Stimulated activated CD4-positive, alpha-beta T cell treated with anti-CD3 and anti-CD28 coated beads, TNF-alpha, amount 100 ng/mL, for 4 hours (primary cell): ENCODE results near the gene RNF150.
"Not testable (repeated sequence)": the region's sequence is repeated elsewhere in the genome, so short reads cannot be mapped to it uniquely, and the experiment has no call there.

Source experiments
- DNase-seq, 3 experiments: peaks; one replicate each; pipeline ENCODE4 v3.0.0-alpha.2; 2020; ENCODE audit warnings: low read depth in 3 of 3

Gene RNF150

DNA sequence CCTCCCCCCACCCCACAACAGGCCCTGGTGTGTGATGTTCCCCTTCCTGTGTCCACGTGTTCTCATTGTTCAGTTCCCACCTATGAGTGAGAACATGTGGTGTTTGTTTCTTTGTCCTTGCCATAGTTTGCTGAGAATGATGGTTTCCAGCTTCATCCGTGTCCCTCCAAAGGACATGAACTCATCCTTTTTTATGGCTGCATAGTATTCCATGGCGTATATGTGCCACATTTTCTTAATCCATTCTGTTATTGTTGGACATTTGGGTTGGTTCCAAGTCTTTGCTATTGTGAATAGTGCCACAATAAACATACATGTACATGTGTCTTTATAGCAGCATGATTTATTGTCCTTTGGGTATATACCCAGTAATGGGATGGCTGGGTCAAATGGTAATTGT is 312.7 kb downstream of the RNF150 start:
- not testable (repeated sequence) for DNase-seq

- no peak for DNase-seq
These were observed 313.7 kb downstream of the RNF150 start for GRCh38 chr4:140819610-140820009.

DNA sequence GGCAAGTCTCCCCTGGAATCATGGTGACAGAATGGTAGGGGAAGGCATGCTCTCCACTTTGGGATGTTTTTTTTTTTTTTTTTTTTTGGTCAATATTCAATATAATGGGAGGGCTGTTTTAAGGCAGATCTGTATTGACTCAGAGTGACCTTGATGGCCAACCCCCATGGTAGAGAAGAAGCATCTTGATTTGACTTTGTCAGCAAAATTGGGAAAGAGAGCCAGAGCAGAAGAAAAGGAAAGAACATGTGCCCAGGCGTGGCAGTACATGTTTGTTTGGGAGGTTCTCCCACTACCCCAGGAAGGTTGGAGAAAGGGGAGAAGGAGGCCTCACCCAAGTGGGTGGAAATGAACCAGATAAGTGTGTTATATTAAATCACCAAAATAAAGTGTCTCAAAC is 314.8 kb downstream of the RNF150 start:
- no peak for DNase-seq

DNA sequence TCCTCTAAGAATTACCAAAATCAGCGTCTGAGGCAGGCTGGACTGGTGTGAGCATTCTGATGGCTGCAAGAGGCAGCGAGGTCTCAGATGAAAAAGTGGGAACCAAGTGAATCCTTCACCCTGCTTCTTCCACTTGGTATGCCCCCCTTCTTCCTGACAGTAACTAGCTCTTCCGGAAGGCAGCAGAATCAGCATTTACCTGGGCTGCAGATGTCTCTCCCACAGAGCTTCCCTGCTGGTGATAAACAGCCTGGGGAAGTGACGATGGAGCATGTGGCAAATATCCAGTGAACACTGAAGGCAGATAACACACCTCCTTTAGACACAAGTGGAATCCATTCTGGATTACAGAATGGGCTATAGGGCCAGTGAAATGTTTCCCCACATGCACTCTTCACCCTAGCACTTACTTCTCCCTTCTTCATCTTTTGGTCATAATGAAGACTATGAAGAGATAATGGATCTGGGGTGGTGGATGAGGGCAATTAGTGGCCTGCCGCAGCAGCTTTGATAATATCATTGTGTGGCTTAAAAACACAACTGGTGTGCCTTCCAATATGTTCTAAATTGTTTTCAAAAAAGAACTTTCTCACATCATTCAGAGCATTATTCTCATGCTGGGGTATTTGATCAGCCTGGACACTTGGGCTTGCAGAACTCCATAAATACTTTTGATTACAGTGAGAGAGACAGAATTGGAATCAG is 316.3 kb downstream of the RNF150 start:
- no peak for DNase-seq

- DNase-seq, result no peak
These were observed 319.5 kb downstream of the RNF150 start for GRCh38 chr4:140813804-140814203.

DNA sequence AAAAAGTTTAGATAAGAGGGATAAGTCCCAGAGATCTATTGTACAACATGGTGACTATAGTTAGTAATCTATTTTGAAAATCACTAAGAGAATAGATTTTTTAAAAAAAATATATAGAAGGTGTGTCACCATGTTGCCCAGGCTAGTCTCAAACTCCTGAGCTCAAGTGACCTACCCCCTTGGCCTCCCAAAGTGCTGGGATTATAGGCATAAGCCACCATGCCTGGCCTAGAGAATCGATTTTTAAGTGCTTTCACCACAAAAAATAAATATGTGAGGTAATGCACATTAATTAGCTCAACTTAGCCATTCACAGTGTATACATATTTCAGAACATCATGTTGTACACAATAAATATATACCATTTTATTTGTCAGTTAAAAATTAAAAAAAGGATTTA is 320.4 kb downstream of the RNF150 start:
- no peak for DNase-seq

GRCh38 chr4:140811429-140811828 is 321.8 kb downstream of the RNF150 start:
- no peak for DNase-seq

DNA sequence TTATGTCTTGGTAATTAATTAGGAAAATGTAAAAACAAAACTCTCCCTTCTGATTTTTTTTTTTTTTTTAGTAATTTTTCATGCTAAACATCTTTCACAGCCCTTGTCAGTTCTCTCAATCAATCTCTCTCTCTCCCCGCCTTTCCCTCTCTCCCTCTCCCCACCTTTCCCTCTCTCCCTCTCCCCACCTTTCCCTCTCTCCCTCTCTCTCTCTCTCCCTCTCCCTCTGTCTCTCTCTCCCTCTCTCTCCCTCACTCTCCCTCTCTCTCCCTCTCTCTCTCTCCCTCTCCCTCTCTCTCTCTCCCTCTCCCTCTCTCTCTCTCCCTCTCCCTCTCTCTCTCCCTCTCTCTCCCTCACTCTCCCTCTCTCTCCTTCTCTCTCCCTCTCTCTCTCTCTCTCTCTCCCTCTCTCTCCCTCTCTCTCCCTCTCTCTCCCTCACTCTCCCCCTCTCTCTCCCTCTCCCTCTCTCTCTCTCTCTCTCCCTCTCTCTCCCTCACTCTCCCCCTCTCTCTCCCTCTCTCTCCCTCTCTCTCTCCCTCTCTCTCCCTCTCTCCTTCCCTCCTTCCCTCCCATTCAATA is 322.6 kb downstream of the RNF150 start:
- DNase-seq, result not testable (repeated sequence)
